Lower leg skin (tissue), 4 donors: ENCODE measurements around the gene CD74. TPM values are rescaled to one million over a fixed set of nuclear protein-coding genes. Genes with fewer than 3 reads are reported as not detected.

Experiments
- DNase-seq, 2 donors: peaks; one replicate each; pipeline ENCODE4 v3.0.0-alpha.2; 2019; ENCODE audit warnings: low spot score in 2 of 2
- H3K4me3 ChIP-seq: fragments of 200-600 bp; sonication (generic); 2 replicates; pipeline ENCODE4 v1.5.1; 2017; ENCODE audit warnings: mild to moderate bottlenecking, low read depth; ENCODE audit not compliant: poor library complexity, severe bottlenecking
- CTCF ChIP-seq, 3 donors: fragments of 450-650 bp; IDR thresholded peaks; one replicate each; pipeline ENCODE4 v1.5.1; 2016; ENCODE audit warnings: antibody characterized with exemption in 3 of 3, mild to moderate bottlenecking in 3 of 3, moderate library complexity in 2 of 3
- POLR2A ChIP-seq, 2 donors: fragments of 450-650 bp; IDR thresholded peaks; one replicate each; pipeline ENCODE4 v1.6.1; 2016 to 2017; ENCODE audit warnings: antibody characterized with exemption in 2 of 2, mild to moderate bottlenecking in 1 of 2, moderate library complexity in 1 of 2
- WGBS, 2 donors: methylation state at CpG; one replicate each; pipeline ENCODE4 v1.1.5; 2018; 5-methylcytosine and 5-hydroxymethylcytosine counted together
- intact Hi-C: fragments of 100-400 bp; cut with DNase I; formaldehyde crosslinking; loops from one replicate; pipeline ENCODE4 v1.15.0; 2023; ENCODE audit warnings: low total_unique reads
- total RNA-seq, 4 donors: library from RNA; depleted of rRNA; stranded (reverse); fragments of >200 nt; gene quantifications; one replicate each; pipeline ENCODE4 v1.1.0, GENCODE V29; 2016

CD74 gene
- total RNA-seq, 4 donors from 2014 or later, result 500 to 762 (median 613) TPM

DNA sequence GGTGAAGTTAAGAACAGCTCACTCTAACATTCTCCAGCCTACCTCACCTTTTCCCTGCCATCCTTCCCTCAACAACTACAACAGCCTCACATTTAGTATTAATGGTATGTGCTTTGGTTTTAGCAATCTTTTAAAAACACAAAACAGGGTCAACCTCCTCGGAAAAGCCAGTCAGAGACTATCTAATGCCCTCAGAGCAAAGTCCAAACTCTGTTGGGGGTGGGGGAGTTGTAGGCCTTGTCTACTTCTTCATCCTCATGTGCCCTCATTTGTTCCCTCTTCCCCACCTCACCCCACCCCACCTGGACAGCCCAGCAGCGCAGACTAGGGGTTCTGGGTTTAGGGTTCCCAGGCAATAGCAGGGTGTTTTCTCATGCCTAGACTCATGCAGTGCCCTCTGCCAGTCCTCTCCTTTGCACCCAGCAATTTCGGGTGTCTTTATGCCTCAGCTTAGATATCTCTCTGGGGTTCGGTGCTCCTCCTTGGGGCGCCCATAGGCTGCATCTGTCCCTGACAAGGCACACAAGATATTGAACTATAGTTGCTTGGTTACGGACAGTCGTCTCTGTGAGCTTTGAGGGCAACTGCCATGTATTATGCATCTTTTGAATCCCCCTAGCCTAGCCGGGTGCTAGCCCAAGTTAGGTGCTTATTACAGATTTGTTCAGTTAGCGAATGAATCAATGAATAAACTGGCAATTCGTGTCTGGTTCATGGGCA is 56.0 kb downstream of the CD74 start:
- 57 to 67% methylated on average over 10 of the region's 10 CpGs for WGBS, 2 donors
- TF ChIP-seq CTCF (IDR thresholded peaks at IDR 0.05) (no peak), POLR2A (IDR thresholded peaks at IDR 0.05) (no peak)
- no peak for DNase-seq
- H3K4me3 ChIP-seq, result no peak overlapping the region
- intact Hi-C loops, result no loop called here

- no peak for DNase-seq
- intact Hi-C loops, result no loop called here
- TF ChIP-seq POLR2A (IDR thresholded peaks at IDR 0.05), result no peak
- no peak for TF ChIP-seq CTCF (IDR thresholded peaks at IDR 0.05)
- WGBS, 2 donors, result 92 to 99% methylated on average over 2 of the region's 2 CpGs
- H3K4me3 ChIP-seq, result no peak overlapping the region
Observed at GRCh38 chr5:150355791-150356190, 56.9 kb downstream of the CD74 start.

DNA sequence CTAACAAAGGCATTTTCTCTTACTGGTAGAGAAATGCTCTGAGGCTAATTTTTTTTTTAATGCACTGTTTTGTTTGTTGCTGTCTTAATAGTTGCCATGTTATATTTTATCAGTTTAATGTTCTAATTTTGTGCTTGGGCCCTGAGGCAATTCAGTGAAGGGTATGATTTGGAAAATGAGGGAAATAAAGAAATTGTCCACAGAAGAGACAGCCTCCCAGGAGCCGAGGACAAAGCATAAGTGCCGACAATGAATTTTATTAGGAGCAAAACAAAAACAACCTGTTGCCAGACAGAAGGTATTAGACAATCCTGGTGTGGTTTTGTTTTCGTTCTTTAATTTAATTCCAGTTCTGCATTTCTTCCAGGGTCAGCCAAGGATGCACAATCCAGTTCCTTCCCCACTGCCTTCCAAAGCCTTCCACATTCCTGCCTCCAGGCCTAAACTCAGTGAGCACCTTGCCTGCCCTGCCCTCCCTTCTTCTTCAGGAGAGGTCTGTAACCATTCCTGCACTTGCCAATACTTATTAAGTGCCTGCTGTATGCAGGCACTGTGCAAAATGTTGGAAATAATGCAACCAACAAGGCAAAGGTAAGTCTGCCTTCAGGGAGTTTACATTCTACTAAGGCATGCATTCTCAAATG is 59.6 kb downstream of the CD74 start:
- no peak for DNase-seq
- WGBS, 2 donors, result 54 to 61% methylated on average over 3 of the region's 3 CpGs
- TF ChIP-seq CTCF (IDR thresholded peaks at IDR 0.05) (no peak), POLR2A (IDR thresholded peaks at IDR 0.05) (no peak)
- intact Hi-C loops, result no loop called here
- no peak overlapping the region for H3K4me3 ChIP-seq

DNA sequence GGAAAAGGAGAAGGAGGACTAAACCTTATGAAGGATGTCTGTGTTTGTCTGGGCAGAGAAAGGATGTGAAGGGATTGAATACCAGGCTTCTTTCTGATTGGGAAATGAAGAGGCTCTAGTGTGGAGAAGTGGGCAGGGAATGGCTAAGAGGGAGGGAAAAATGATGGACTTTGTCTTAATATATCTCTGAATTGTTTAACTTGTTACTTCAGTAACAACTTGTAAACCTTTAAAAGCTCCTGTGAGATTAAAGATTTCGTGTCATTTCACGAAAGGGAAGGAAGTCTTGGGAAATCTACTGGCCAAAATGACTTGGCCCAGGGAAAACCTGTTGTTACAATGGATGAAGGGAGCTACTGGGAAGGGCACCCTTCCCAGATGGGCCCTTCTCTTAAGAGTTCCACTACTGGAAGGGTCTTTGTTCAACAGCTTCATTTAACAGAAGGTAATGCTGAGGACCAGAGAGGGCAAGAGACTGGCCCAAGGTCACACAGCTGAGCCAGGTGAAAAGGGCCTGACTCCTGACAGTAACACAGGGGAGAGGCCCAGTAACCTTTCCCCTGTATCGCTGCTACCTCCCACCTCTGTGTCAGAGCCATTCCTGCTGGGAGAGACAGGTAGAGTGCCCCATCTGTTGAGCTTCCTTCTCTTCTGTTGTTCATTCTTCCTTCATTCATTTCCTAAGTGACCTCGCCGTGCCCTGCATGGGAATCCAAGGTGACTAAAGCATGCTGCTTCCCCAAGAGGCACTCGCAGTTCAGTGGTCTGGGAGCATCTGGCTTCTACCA is 60.3 kb downstream of the CD74 start:
- no peak for DNase-seq
- TF ChIP-seq POLR2A (IDR thresholded peaks at IDR 0.05) (no peak), CTCF (IDR thresholded peaks at IDR 0.05) (no peak)
- 78 to 79% methylated on average over 6 of the region's 6 CpGs for WGBS, 2 donors
- no peak overlapping the region for H3K4me3 ChIP-seq
- intact Hi-C loops, result no loop called here

Other genes with a start within 250 kb of the CD74 start
- not detected for gene CDX1, start 246.1 kb downstream of the CD74 start, total RNA-seq
- under 1 TPM in 1 of 4 donors, not detected in 3; 0.88 TPM for gene SLC6A7, start 222.8 kb downstream of the CD74 start, total RNA-seq
- gene CAMK2A, start 123.1 kb downstream of the CD74 start, total RNA-seq, result under 1 TPM in 1 of 4 donors, not detected in 3; 0.23 TPM
- 1 to 10 TPM; 1.6 to 4.5 (median 2.6) TPM for gene ARSI, start 110.0 kb downstream of the CD74 start, total RNA-seq
- 10 to 100 TPM; 30.6 to 35.0 (median 32.2) TPM for gene TCOF1, start 55.2 kb downstream of the CD74 start, total RNA-seq
- 1,000 to 10,000 TPM; 2,497 to 4,490 (median 3,854) TPM for gene RPS14, start 36.8 kb upstream of the CD74 start, total RNA-seq
- gene NDST1, start 95.2 kb upstream of the CD74 start, total RNA-seq, result 100 to 1,000 TPM in 3 of 4 donors, 10 to 100 TPM in 1; 62.9 to 127 (median 115) TPM
- 1 to 10 TPM; 3.8 to 8.5 (median 4.2) TPM for gene SYNPO, start 227.8 kb upstream of the CD74 start, total RNA-seq
- gene MYOZ3, start 248.3 kb upstream of the CD74 start, total RNA-seq, result under 1 TPM in 1 of 4 donors, not detected in 3; 0.10 TPM